PC-9 (cell line): Measurements from ENCODE around the gene DNALI1.

Experiments used
- EZH2 ChIP-seq: fragments of 200-600 bp; sonication (generic); IDR thresholded peaks from 2 replicates; pipeline ENCODE4 v1.8.0; 2017; ENCODE audit warnings: antibody characterized with exemption, low read depth
- TF ChIP-seq, protein P1 (sequence below): fragments of 200-600 bp; sonication (generic); conservative IDR thresholded peaks from 2 replicates; pipeline ENCODE4 v1.6.1; 2017; ENCODE audit warnings: mixed run types, antibody characterized with exemption, mild to moderate bottlenecking, moderate library complexity

DNA sequence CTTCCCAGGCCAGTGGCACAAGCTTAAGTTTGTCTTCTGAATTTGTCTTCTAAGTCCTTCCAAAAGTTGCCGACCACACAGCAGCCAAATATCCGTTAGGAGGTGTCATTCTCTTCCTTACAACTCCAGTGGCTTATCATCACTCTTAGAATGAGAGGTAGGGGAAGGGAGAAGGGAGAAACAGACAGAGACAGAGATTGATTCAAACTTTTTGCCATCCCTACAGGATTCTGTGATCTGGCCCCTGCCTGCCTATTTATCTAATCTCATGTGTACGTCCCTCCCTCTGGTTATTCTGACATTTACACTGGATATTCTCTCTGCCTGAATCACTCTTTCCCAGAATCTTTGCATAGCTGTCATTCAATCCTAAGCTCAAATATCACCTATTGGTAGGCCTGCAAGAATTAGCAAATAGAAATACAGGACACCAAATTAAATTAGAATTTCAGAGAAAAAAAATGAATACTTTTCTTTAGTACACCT lies 39.5 kb downstream of the DNALI1 start:
- TF ChIP-seq, protein P1, sequence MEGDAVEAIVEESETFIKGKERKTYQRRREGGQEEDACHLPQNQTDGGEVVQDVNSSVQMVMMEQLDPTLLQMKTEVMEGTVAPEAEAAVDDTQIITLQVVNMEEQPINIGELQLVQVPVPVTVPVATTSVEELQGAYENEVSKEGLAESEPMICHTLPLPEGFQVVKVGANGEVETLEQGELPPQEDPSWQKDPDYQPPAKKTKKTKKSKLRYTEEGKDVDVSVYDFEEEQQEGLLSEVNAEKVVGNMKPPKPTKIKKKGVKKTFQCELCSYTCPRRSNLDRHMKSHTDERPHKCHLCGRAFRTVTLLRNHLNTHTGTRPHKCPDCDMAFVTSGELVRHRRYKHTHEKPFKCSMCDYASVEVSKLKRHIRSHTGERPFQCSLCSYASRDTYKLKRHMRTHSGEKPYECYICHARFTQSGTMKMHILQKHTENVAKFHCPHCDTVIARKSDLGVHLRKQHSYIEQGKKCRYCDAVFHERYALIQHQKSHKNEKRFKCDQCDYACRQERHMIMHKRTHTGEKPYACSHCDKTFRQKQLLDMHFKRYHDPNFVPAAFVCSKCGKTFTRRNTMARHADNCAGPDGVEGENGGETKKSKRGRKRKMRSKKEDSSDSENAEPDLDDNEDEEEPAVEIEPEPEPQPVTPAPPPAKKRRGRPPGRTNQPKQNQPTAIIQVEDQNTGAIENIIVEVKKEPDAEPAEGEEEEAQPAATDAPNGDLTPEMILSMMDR = no peak
- no peak for TF ChIP-seq EZH2
